Measurements from ENCODE around the gene RPLP2.

Gene RPLP2

GRCh38 chr11:809287-810039 lies at the start of gene RPLP2:
RPLP2 (plus strand) TSS chr11:809967; CDS start chr11:810235, 268 bp downstream.
- peak; percentile 93 to 94 for DNase-seq (ENCODE audit: low read depth in 2 of 2)

GRCh38 chr11:760236-760635 lies 49.5 kb upstream of the RPLP2 start:
- no peak for DNase-seq (ENCODE audit: low read depth in 2 of 2)

GRCh38 chr11:761526-762108 lies 48.1 kb upstream of the RPLP2 start:
- no peak for DNase-seq (ENCODE audit: low read depth in 2 of 2)

GRCh38 chr11:762421-763072 lies 47.2 kb upstream of the RPLP2 start:
- DNase-seq (ENCODE audit: low read depth in 2 of 2) = peak in 1 of 2 experiments; percentile 18

- no peak for DNase-seq (ENCODE audit: low read depth in 2 of 2)
Observed at GRCh38 chr11:763073-763463, 46.7 kb upstream of the RPLP2 start.

GRCh38 chr11:763549-764321 lies 46.0 kb upstream of the RPLP2 start:
- no peak for DNase-seq (ENCODE audit: low read depth in 2 of 2)

GRCh38 chr11:764322-765024 lies 45.3 kb upstream of the RPLP2 start:
- DNase-seq (ENCODE audit: low read depth in 2 of 2) = no peak

- no peak for DNase-seq (ENCODE audit: low read depth in 2 of 2)
Observed at GRCh38 chr11:765025-765801, 44.6 kb upstream of the RPLP2 start.

GRCh38 chr11:765802-766091 lies 44.0 kb upstream of the RPLP2 start:
- DNase-seq (ENCODE audit: low read depth in 2 of 2) = no peak

- no peak for DNase-seq (ENCODE audit: low read depth in 2 of 2)
Observed at GRCh38 chr11:766106-766935, 43.4 kb upstream of the RPLP2 start.

GRCh38 chr11:766936-767210 lies 42.9 kb upstream of the RPLP2 start:
- no peak for DNase-seq (ENCODE audit: low read depth in 2 of 2)

GRCh38 chr11:767238-767637 lies 42.5 kb upstream of the RPLP2 start:
- no peak for DNase-seq (ENCODE audit: low read depth in 2 of 2)

GRCh38 chr11:769887-770641 lies 39.7 kb upstream of the RPLP2 start:
- no peak for DNase-seq (ENCODE audit: low read depth in 2 of 2)

- no peak for DNase-seq (ENCODE audit: low read depth in 2 of 2)
Observed at GRCh38 chr11:770642-771616, 38.8 kb upstream of the RPLP2 start.

GRCh38 chr11:771617-772204 lies 38.1 kb upstream of the RPLP2 start:
- DNase-seq (ENCODE audit: low read depth in 2 of 2) = no peak

- no peak for DNase-seq (ENCODE audit: low read depth in 2 of 2)
Observed at GRCh38 chr11:772429-773390, 37.1 kb upstream of the RPLP2 start.

GRCh38 chr11:773425-773824 lies 36.3 kb upstream of the RPLP2 start:
- DNase-seq (ENCODE audit: low read depth in 2 of 2) = no peak
